NB4 (cell line): ENCODE results near the gene UMOD.

Experiments used
- CTCF ChIP-seq: IDR thresholded peaks from one replicate; pipeline ENCODE4 v1.5.1; 2012; ENCODE audit warnings: low read depth, low read length
- POLR2A ChIP-seq: IDR thresholded peaks from 2 replicates; pipeline ENCODE4 v1.6.1; 2011; ENCODE audit warnings: mild to moderate bottlenecking; ENCODE audit not compliant: insufficient read length; ENCODE audit errors: extremely low read depth

GRCh38 chr16:20334396-20334795 lies 18.1 kb downstream of the UMOD start:
- no peak for TF ChIP-seq CTCF
- no peak for TF ChIP-seq POLR2A
